Fibroblast of skin of abdomen (primary cell): ENCODE measurements around the gene CASP2.
A peak's percentile ranks its signal among the peaks of the same experiment; 100 is the strongest.

ENCODE experiments used
- DNase-seq: peaks from one replicate; pipeline ENCODE4 v3.0.0-alpha.2; 2013

Gene CASP2

GRCh38 chr7:143341842-143342241 is 53.7 kb downstream of the CASP2 start:
- DNase-seq: no peak

GRCh38 chr7:143343596-143343995 is 55.4 kb downstream of the CASP2 start:
- DNase-seq: no peak

- peak; percentile 29 for DNase-seq
Measured at GRCh38 chr7:143345428-143345900, 57.3 kb downstream of the CASP2 start.

GRCh38 chr7:143346018-143346417 is 57.9 kb downstream of the CASP2 start:
- no peak for DNase-seq

GRCh38 chr7:143347950-143348349 is 59.8 kb downstream of the CASP2 start:
- DNase-seq: no peak

- DNase-seq: peak; percentile 18
Measured at GRCh38 chr7:143351060-143351459, 62.9 kb downstream of the CASP2 start.

- no peak for DNase-seq
Measured at GRCh38 chr7:143351574-143351973, 63.4 kb downstream of the CASP2 start.

GRCh38 chr7:143352531-143353002 is 64.4 kb downstream of the CASP2 start:
- no peak for DNase-seq

- no peak for DNase-seq
Measured at GRCh38 chr7:143354376-143354775, 66.2 kb downstream of the CASP2 start.

- no peak for DNase-seq
Measured at GRCh38 chr7:143354965-143355364, 66.8 kb downstream of the CASP2 start.

- no peak for DNase-seq
Measured at GRCh38 chr7:143355450-143356385, 67.6 kb downstream of the CASP2 start.

- no peak for DNase-seq
Measured at GRCh38 chr7:143356414-143357050, 68.4 kb downstream of the CASP2 start.
